GM23248 (cell line): Measurements from ENCODE around the gene ADGRG1. TPM values are rescaled to one million over a fixed set of nuclear protein-coding genes. Genes with fewer than 3 reads are reported as not detected.

Experiments used
- DNase-seq: peaks from one replicate; pipeline ENCODE4 v3.0.0-alpha.2; 2015
- H2AFZ ChIP-seq: fragments of 200-600 bp; sonication (generic); 2 replicates; pipeline ENCODE4 v1.6.1; 2016; ENCODE audit warnings: antibody characterized with exemption
- H3F3A ChIP-seq: fragments of 200-600 bp; sonication (generic); 2 replicates; pipeline ENCODE4 v1.6.1; 2016; ENCODE audit warnings: mild to moderate bottlenecking, antibody characterized with exemption, mixed run types; ENCODE audit not compliant: insufficient read depth
- H3K27ac ChIP-seq: fragments of 200-600 bp; sonication (generic); 2 replicates; pipeline ENCODE4 v1.5.1; 2016; ENCODE audit warnings: mild to moderate bottlenecking
- H3K27me3 ChIP-seq: fragments of 200-600 bp; sonication (generic); replicated peaks from 2 replicates; pipeline ENCODE4 v1.6.1; 2016; ENCODE audit warnings: mild to moderate bottlenecking; ENCODE audit not compliant: insufficient read depth
- H3K36me3 ChIP-seq: fragments of 200-600 bp; sonication (generic); 2 replicates; pipeline ENCODE4 v1.6.1; 2016; ENCODE audit warnings: low read depth, mild to moderate bottlenecking
- H3K4me1 ChIP-seq: fragments of 200-600 bp; sonication (generic); 2 replicates; pipeline ENCODE4 v1.6.1; 2016; ENCODE audit warnings: mild to moderate bottlenecking; ENCODE audit not compliant: insufficient read depth
- H3K4me2 ChIP-seq: fragments of 200-600 bp; sonication (generic); one replicate; pipeline ENCODE4 v1.6.1; 2016; ENCODE audit warnings: mild to moderate bottlenecking; ENCODE audit not compliant: unreplicated experiment
- H3K4me3 ChIP-seq: fragments of 200-600 bp; sonication (generic); 2 replicates; pipeline ENCODE4 v1.5.1; 2016; ENCODE audit warnings: mild to moderate bottlenecking
- H3K79me2 ChIP-seq: fragments of 200-600 bp; sonication (generic); 2 replicates; pipeline ENCODE4 v1.6.1; 2016; ENCODE audit warnings: mild to moderate bottlenecking; ENCODE audit not compliant: insufficient read depth
- H3K9ac ChIP-seq: fragments of 200-600 bp; sonication (generic); 2 replicates; pipeline ENCODE4 v1.6.1; 2016; ENCODE audit warnings: mild to moderate bottlenecking
- H3K9me2 ChIP-seq: fragments of 200-600 bp; sonication (generic); 2 replicates; pipeline ENCODE4 v1.6.1; 2016; ENCODE audit warnings: mixed run types, mild to moderate bottlenecking, moderate library complexity; ENCODE audit not compliant: insufficient read depth
- H3K9me3 ChIP-seq: fragments of 200-600 bp; sonication (generic); one replicate; pipeline ENCODE4 v1.6.1; 2017; ENCODE audit warnings: low read depth
- H4K20me1 ChIP-seq: fragments of 200-600 bp; sonication (generic); 2 replicates; pipeline ENCODE4 v1.6.0; 2016; ENCODE audit not compliant: insufficient read depth
- EZH2 ChIP-seq: fragments of 200-600 bp; sonication (generic); IDR thresholded peaks from 2 replicates; pipeline ENCODE4 v1.6.1; 2018; ENCODE audit warnings: antibody characterized with exemption, mild to moderate bottlenecking; ENCODE audit not compliant: insufficient read depth, poor library complexity, severe bottlenecking
- EZH2phosphoT487 ChIP-seq: fragments of 200-600 bp; sonication (generic); IDR thresholded peaks from 2 replicates; pipeline ENCODE4 v1.6.1; 2018; ENCODE audit warnings: antibody characterized with exemption, moderate library complexity, mild to moderate bottlenecking, low read depth; ENCODE audit not compliant: insufficient read depth
- WGBS, 2 experiments: methylation state at CpG; one replicate each; pipeline ENCODE4 v1.1.6; 2015 to 2017; ENCODE audit warnings: low lambda C conversion rate in 2 of 2, low coverage in 1 of 2; ENCODE audit errors: missing lambda C conversion rate in 2 of 2; 5-methylcytosine and 5-hydroxymethylcytosine counted together
- in situ Hi-C: fragments of 300-500 bp; cut with MboI; formaldehyde crosslinking; loops from 2 replicates; pipeline ENCODE4 v1.15.0; 2020
- polyA plus RNA-seq: library from polyadenylated mRNA; unstranded; fragments of >200 nt; fragmentation: Nextera tagmentation; extraction: Ambion mirVana; gene quantifications from 2 replicates; pipeline ENCODE4 v1.2.1, GENCODE V29; 2016
- total RNA-seq: library from RNA; depleted of rRNA; stranded (reverse); fragments of >200 nt; shearing (Covaris generic); gene quantifications from 2 replicates; pipeline ENCODE4 v1.2.3, GENCODE V29; 2014

The ADGRG1 gene
- total and polyA plus RNA-seq, 2 experiments from 2014 or later: 0.54 to 0.58 TPM

DNA sequence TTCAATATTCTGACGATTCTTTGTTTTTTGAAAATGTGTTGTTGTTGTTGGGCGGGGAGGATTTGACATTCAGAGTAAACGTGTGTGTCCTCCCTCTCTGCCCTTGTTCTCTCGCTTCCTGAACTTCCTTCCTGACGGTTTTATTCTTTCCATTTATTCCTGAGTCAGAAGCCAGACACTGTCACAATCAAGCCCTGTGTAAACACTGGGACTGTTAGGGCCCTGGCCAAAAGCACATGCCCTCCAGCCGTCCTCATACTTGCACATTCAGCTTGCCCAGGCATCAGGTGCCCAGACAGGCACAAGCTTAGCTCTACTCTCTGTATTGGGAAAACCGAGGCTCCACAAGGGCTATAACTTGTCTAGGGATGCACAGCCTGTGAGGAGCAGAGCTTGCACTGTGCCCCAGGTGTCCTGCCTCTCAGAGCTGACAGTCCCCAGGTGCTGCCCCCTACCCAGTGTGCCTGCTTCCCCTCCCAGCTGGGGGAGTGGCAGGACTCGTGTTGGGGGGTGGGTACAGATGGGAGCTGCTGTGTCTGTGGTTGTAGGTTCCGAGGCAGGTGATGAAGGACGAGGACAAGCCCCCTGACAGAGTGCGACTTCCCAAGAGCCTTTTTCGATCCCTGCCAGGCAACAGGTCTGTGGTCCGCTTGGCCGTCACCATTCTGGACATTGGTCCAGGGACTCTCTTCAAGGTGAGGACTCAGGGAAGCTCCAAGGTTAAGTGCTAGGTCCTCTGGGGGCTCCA lies 49.4 kb downstream of the ADGRG1 start:
- DNase-seq: no peak
- Histone ChIP-seq H2AFZ (no peak overlapping the region), H3K27me3 (peaks cover 14% of the 10 kb centered on the region), H3K27ac (no peak overlapping the region), H3K9me3 (no peaks in the 10 kb centered on the region), H3K4me2 (no peak overlapping the region), H3K79me2 (no peaks in the 10 kb centered on the region), H4K20me1 (no peaks in the 10 kb centered on the region), H3K9ac (no peak overlapping the region), H3K4me1 (no peaks in the 10 kb centered on the region), H3K9me2 (no peaks in the 10 kb centered on the region), H3K36me3 (no peaks in the 10 kb centered on the region), H3K4me3 (no peak overlapping the region), H3F3A (no peaks in the 10 kb centered on the region)
- WGBS, 2 experiments: 60 to 61% methylated on average over 14 of the region's 14 CpGs
- TF ChIP-seq EZH2 (no peak), EZH2phosphoT487 (no peak)
- in situ Hi-C loops: no loop called here

- H3K9me2 ChIP-seq: no peaks in the 10 kb centered on the region
- no peaks in the 10 kb centered on the region for H3K9me3 ChIP-seq
- no peaks in the 10 kb centered on the region for H3K4me1 ChIP-seq
- WGBS, 2 experiments: 51% methylated on average over 9 to 12 of the region's 12 CpGs
- H3K4me3 ChIP-seq: no peak overlapping the region
- H3K27me3 ChIP-seq: peaks cover 9% of the 10 kb centered on the region
- no peaks in the 10 kb centered on the region for H3K36me3 ChIP-seq
- no peaks in the 10 kb centered on the region for H3K79me2 ChIP-seq
- no peaks in the 10 kb centered on the region for H3F3A ChIP-seq
- H3K27ac ChIP-seq: no peak overlapping the region
- no peak overlapping the region for H2AFZ ChIP-seq
- no peak for DNase-seq
- in situ Hi-C loops: no loop called here
- H3K4me2 ChIP-seq: no peak overlapping the region
- H3K9ac ChIP-seq: no peak overlapping the region
- H4K20me1 ChIP-seq: no peaks in the 10 kb centered on the region
- no peak for TF ChIP-seq EZH2phosphoT487
These were observed 50.6 kb downstream of the ADGRG1 start for GRCh38 chr16:57679016-57679415.

DNA sequence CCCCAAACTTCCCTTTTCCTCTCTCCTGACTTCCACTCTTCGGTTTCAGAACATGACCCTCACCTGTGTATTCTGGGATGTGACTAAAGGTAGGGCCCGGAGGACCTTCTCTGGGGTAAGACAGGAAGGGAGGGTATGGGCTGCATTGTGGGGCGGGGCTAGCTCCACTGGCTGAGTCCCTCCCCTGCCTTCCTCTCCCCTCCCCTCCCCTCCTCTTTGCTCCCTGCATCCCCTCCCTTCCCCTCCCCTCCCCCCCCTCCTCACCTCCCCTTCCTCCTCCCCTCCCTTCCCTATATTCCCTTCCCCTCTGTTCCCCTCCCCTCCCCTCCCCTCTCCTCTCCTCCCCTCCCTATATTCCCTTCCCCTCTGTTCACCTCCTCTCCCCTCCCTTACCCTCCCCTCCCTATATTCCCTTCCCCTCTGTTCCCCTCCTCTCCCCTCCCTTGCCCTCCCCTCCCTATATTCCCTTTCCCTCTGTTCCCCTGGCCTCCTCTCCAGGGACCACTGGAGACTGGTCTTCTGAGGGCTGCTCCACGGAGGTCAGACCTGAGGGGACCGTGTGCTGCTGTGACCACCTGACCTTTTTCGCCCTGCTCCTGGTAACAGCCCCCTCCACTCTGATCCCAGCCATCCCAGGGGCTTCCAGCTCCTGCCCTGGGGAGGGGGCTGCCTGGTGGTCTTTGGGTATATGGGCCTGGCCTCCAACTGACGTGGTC lies 51.5 kb downstream of the ADGRG1 start:
- no peaks in the 10 kb centered on the region for H4K20me1 ChIP-seq
- no peaks in the 10 kb centered on the region for H3F3A ChIP-seq
- H3K9me2 ChIP-seq: no peaks in the 10 kb centered on the region
- WGBS, 2 experiments: 62 to 79% methylated on average over 4 to 7 of the region's 7 CpGs
- DNase-seq: no peak
- no peak overlapping the region for H3K4me2 ChIP-seq
- TF ChIP-seq EZH2phosphoT487: no peak
- no peak for TF ChIP-seq EZH2
- H3K79me2 ChIP-seq: no peaks in the 10 kb centered on the region
- H3K27me3 ChIP-seq: peaks cover 9% of the 10 kb centered on the region
- no peaks in the 10 kb centered on the region for H3K36me3 ChIP-seq
- H3K4me3 ChIP-seq: no peak overlapping the region
- in situ Hi-C loops: no loop called here
- no peaks in the 10 kb centered on the region for H3K9me3 ChIP-seq
- H2AFZ ChIP-seq: no peak overlapping the region
- H3K4me1 ChIP-seq: no peaks in the 10 kb centered on the region
- H3K27ac ChIP-seq: no peak overlapping the region
- no peak overlapping the region for H3K9ac ChIP-seq

DNA sequence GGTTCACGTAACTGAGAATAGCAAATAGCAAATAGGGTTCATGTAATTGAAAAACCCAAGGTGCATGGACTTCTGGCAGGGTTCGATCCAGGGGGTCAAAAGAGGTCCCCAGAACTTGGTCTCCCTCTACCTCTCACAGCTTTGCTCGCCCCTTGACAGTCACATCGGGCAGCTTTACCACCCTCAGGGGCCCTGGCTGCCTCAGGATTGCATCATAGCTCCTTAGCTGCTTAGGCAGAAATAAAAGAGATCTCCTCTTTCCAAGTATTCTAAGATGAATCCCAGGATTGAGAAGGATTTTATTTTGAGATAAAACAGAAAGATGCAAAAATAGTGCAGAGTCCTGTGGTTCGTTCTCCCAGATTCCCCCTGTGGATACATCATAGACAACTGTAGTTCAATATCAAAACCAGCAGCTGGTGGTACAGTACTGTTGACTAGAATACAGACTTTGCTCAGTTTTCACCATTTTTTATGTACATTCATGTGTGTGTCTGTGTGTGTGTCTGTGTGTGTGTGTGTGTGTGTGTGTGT lies 52.5 kb downstream of the ADGRG1 start:
- Histone ChIP-seq H3K4me3 (no peak overlapping the region), H3K79me2 (no peaks in the 10 kb centered on the region), H3K9me2 (no peaks in the 10 kb centered on the region), H2AFZ (no peak overlapping the region), H3K27ac (no peak overlapping the region), H3K9me3 (no peaks in the 10 kb centered on the region), H3K9ac (no peak overlapping the region), H3F3A (no peaks in the 10 kb centered on the region), H3K4me1 (no peaks in the 10 kb centered on the region), H3K27me3 (peaks cover 6% of the 10 kb centered on the region), H3K36me3 (no peaks in the 10 kb centered on the region), H3K4me2 (no peak overlapping the region), H4K20me1 (no peaks in the 10 kb centered on the region)
- 51 to 56% methylated on average over 5 of the region's 5 CpGs for WGBS, 2 experiments
- in situ Hi-C loops: no loop called here
- DNase-seq: no peak
- no peak for TF ChIP-seq EZH2
- TF ChIP-seq EZH2phosphoT487: no peak
